ENCODE data around the gene LRRC3. TPM values are rescaled to one million over a fixed set of nuclear protein-coding genes. Genes with fewer than 3 reads are reported as not detected.

The LRRC3 gene
- total RNA-seq, 1 experiment from 2014 or later = 0.48 TPM

DNA sequence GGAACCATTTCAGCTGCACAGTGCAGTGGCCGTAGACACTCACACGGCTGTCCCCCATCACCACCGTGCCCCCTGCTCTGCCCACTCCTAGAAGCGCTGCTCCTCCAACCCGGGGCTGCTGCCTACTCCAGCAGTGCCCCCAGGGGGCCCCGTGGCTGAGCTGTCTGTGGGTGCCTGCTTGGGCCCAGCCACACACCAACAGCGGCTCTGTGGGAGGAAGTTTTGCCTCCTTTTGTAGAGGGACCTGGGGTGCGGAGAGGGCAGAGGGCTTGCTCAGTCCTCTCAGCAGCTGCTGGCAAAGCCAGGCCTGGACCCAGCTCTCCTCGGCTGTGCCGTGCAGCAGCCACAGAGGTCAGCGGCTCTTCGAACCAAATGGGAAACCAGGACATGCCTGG is 11.4 kb upstream of the LRRC3 start:
- H3F3A ChIP-seq (ENCODE audit: insufficient read depth, low read depth) = no peaks in the 10 kb centered on the region
- H3K4me3 ChIP-seq = no peak overlapping the region
- intact Hi-C loops (cut with micrococcal nuclease; ENCODE audit: unreplicated experiment) = no loop called here
- TF ChIP-seq, protein P1, sequence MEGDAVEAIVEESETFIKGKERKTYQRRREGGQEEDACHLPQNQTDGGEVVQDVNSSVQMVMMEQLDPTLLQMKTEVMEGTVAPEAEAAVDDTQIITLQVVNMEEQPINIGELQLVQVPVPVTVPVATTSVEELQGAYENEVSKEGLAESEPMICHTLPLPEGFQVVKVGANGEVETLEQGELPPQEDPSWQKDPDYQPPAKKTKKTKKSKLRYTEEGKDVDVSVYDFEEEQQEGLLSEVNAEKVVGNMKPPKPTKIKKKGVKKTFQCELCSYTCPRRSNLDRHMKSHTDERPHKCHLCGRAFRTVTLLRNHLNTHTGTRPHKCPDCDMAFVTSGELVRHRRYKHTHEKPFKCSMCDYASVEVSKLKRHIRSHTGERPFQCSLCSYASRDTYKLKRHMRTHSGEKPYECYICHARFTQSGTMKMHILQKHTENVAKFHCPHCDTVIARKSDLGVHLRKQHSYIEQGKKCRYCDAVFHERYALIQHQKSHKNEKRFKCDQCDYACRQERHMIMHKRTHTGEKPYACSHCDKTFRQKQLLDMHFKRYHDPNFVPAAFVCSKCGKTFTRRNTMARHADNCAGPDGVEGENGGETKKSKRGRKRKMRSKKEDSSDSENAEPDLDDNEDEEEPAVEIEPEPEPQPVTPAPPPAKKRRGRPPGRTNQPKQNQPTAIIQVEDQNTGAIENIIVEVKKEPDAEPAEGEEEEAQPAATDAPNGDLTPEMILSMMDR (conservative IDR thresholded peaks at IDR 0.05) = no peak
- no peak for TF ChIP-seq EZH2 (IDR thresholded peaks at IDR 0.05; ENCODE audit: low read depth)
- DNase-seq = no peak
- no peaks in the 10 kb centered on the region for H3K4me1 ChIP-seq (replicated peaks; ENCODE audit: insufficient read depth)
- H3K4me2 ChIP-seq = no peak overlapping the region
- no peak overlapping the region for H3K27ac ChIP-seq
- H4K20me1 ChIP-seq (ENCODE audit: insufficient read depth) = no peaks in the 10 kb centered on the region
- no peak overlapping the region for H2AFZ ChIP-seq
- H3K36me3 ChIP-seq (ENCODE audit: low read depth) = no peaks in the 10 kb centered on the region
- BruUV-seq (replicated peaks) = no TSS peak
- ChIA-PET POLR2A (ENCODE audit: unreplicated experiment) (no interaction called here), CTCF (no interaction called here)
- no peaks in the 10 kb centered on the region for H3K79me2 ChIP-seq (ENCODE audit: low read depth)
- no peaks in the 10 kb centered on the region for H3K9me3 ChIP-seq (ENCODE audit: insufficient read depth, low read depth)
- no peaks in the 10 kb centered on the region for H3K9me2 ChIP-seq (ENCODE audit: insufficient read depth)
- H3K27me3 ChIP-seq (ENCODE audit: insufficient read depth, low read depth) = peaks cover 72% of the 10 kb centered on the region

DNA sequence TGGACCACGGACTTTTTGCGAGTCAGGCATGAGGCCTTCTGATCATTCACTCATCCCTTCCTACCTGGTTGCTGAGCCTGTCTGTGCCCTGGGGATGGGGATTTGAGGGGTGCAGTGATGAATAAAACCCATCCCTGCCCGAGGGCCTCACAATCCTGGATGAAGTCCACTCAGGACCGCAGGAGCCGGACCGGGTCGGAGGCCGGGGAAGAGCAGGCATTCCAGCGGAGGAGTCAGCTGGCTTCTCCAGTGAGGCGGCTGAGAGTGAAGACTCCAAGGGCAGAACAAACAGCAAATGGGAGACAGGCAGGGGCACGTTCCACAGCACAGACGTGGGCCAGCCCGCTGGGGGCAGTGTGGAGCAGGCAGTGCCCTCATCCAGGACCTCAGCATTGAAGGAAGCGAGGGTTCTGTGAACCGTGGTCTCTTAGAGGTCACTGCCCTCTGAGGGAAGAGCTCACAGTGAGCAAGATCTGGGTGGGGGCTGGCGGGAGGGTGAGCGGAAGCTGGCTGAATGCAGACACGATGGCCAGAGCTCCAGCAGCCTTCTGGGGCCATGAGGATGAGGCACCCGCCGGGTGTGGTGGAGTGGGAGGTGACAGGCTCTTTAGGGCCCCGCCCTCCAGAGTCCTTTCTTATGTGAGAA is 10.9 kb upstream of the LRRC3 start:
- no peaks in the 10 kb centered on the region for H4K20me1 ChIP-seq (ENCODE audit: insufficient read depth)
- DNase-seq = no peak

DNA sequence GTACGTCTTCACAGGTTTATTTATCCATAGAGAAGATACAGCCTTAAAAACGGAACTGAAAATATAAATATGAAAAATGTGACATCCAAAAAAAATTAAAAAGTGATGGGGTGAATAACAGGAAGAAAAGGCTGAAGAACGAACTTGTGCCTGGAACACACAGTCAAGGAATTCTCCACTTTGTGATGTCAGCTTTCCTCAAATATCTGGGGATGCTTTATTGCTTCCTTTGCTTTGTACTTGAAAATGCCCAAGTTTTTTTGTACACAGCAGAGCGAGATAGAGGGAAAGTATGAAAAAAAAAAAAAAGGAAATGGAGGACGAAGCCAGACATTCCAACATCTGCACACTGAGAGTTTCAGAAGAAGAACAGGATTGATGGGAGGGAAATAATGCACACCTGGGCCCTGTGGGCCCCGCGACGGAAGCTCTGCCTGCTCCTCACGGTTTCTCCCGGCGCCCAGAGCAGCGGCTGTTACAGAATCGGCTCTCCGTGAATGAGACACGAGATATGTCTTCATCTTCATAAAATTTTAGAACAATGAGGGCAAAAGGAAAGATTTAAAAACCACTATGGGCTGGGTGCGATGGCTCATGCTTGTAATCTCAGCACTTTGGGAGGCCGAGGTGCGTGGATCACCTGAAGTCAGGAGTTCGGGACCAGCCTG is 10.0 kb upstream of the LRRC3 start:
- Histone ChIP-seq H3K9me3 (ENCODE audit: insufficient read depth, low read depth) (no peaks in the 10 kb centered on the region), H2AFZ (no peak overlapping the region), H3K4me3 (no peak overlapping the region), H3K27ac (no peak overlapping the region), H3K4me2 (no peak overlapping the region), H3F3A (ENCODE audit: insufficient read depth, low read depth) (no peaks in the 10 kb centered on the region), H3K79me2 (ENCODE audit: low read depth) (no peaks in the 10 kb centered on the region), H3K9me2 (ENCODE audit: insufficient read depth) (no peaks in the 10 kb centered on the region), H4K20me1 (ENCODE audit: insufficient read depth) (no peaks in the 10 kb centered on the region), H3K4me1 (replicated peaks; ENCODE audit: insufficient read depth) (no peaks in the 10 kb centered on the region), H3K36me3 (ENCODE audit: low read depth) (no peaks in the 10 kb centered on the region), H3K27me3 (ENCODE audit: insufficient read depth, low read depth) (peaks cover 77% of the 10 kb centered on the region)
- intact Hi-C loops (cut with micrococcal nuclease; ENCODE audit: unreplicated experiment) = no loop called here
- ChIA-PET POLR2A (ENCODE audit: unreplicated experiment) (no interaction called here), CTCF (no interaction called here)
- TF ChIP-seq EZH2 (IDR thresholded peaks at IDR 0.05; ENCODE audit: low read depth) = no peak
- TF ChIP-seq, protein P1 (conservative IDR thresholded peaks at IDR 0.05) = no peak
- DNase-seq = no peak
- no TSS peak for BruUV-seq (replicated peaks)

More for the DNA sequence above, 10.9 kb upstream of the LRRC3 start:
- intact Hi-C loops (cut with micrococcal nuclease; ENCODE audit: unreplicated experiment) = no loop called here
- H3K36me3 ChIP-seq (ENCODE audit: low read depth) = no peaks in the 10 kb centered on the region
- H3K79me2 ChIP-seq (ENCODE audit: low read depth) = no peaks in the 10 kb centered on the region
- no peak overlapping the region for H3K4me3 ChIP-seq
- peaks cover 72% of the 10 kb centered on the region for H3K27me3 ChIP-seq (ENCODE audit: insufficient read depth, low read depth)
- H3K4me2 ChIP-seq = no peak overlapping the region
- H3K27ac ChIP-seq = no peak overlapping the region
- H3K4me1 ChIP-seq (replicated peaks; ENCODE audit: insufficient read depth) = no peaks in the 10 kb centered on the region
- BruUV-seq (replicated peaks) = no TSS peak
- no peaks in the 10 kb centered on the region for H3F3A ChIP-seq (ENCODE audit: insufficient read depth, low read depth)
- H3K9me2 ChIP-seq (ENCODE audit: insufficient read depth) = no peaks in the 10 kb centered on the region
- H3K9me3 ChIP-seq (ENCODE audit: insufficient read depth, low read depth) = no peaks in the 10 kb centered on the region
- no peak overlapping the region for H2AFZ ChIP-seq
- ChIA-PET CTCF (no interaction called here), POLR2A (ENCODE audit: unreplicated experiment) (no interaction called here)
- TF ChIP-seq, protein P1 (conservative IDR thresholded peaks at IDR 0.05) = peak; percentile 36; the same call in 1 of the 2 replicates
- no peak for TF ChIP-seq EZH2 (IDR thresholded peaks at IDR 0.05; ENCODE audit: low read depth)
